Fibroblast of lung (primary cell): Measurements from ENCODE around the gene IGSF21. TPM values are rescaled to one million over a fixed set of nuclear protein-coding genes. Genes with fewer than 3 reads are reported as not detected.

Source experiments
- DNase-seq, 2 donors: peaks; one replicate each; pipeline versions ENCODE4 v3.0.0 to v3.0.0-alpha.2; 2010; ENCODE audit warnings: low read depth in 2 of 2
- H2AFZ ChIP-seq: 2 replicates; pipeline ENCODE4 v1.5.1; 2012; ENCODE audit warnings: low read length, control low read depth, inconsistent platforms
- H3K27ac ChIP-seq: 2 replicates; pipeline ENCODE4 v1.5.1; 2011; ENCODE audit warnings: low read length, control low read depth; ENCODE audit not compliant: insufficient read depth
- H3K27me3 ChIP-seq: 2 replicates; pipeline ENCODE4 v1.5.1; 2011; ENCODE audit warnings: mild to moderate bottlenecking, low read length; ENCODE audit not compliant: control insufficient read depth, insufficient read depth
- H3K36me3 ChIP-seq: 2 replicates; pipeline ENCODE4 v1.5.1; 2011; ENCODE audit warnings: low read length; ENCODE audit not compliant: control insufficient read depth, insufficient read depth
- H3K4me1 ChIP-seq: 2 replicates; pipeline ENCODE4 v1.5.1; 2011; ENCODE audit warnings: low read length; ENCODE audit not compliant: control insufficient read depth, insufficient read depth; ENCODE audit errors: extremely low read depth
- H3K4me2 ChIP-seq: 2 replicates; pipeline ENCODE4 v1.5.1; 2011; ENCODE audit warnings: low read length, control low read depth; ENCODE audit not compliant: insufficient read depth; ENCODE audit errors: extremely low read depth
- H3K4me3 ChIP-seq, 4 experiments: fragments of 200-600 bp in 1 of 4; sonication (generic) in 1 of 4; replicated peaks in 1 of 4; 2 replicates each; pipeline ENCODE4 v1.5.1; 2011 to 2016; ENCODE audit warnings: low read length in 4 of 4, low read depth in 3 of 4, mild to moderate bottlenecking in 3 of 4, control low read depth in 2 of 4, inconsistent platforms in 1 of 4, mixed read lengths in 1 of 4; ENCODE audit not compliant: insufficient read depth in 1 of 4; ENCODE audit errors: control extremely low read depth in 1 of 4
- H3K79me2 ChIP-seq: 2 replicates; pipeline ENCODE4 v1.5.1; 2012; ENCODE audit warnings: mild to moderate bottlenecking, low read length, inconsistent platforms; ENCODE audit not compliant: control insufficient read depth, insufficient read depth
- H3K9ac ChIP-seq: 2 replicates; pipeline ENCODE4 v1.5.1; 2011; ENCODE audit warnings: mild to moderate bottlenecking, low read length, control low read depth; ENCODE audit not compliant: insufficient read depth
- H3K9me3 ChIP-seq: 2 replicates; pipeline ENCODE4 v1.5.1; 2012; ENCODE audit warnings: low read depth, low read length; ENCODE audit not compliant: control insufficient read depth, insufficient read depth
- H4K20me1 ChIP-seq: 2 replicates; pipeline ENCODE4 v1.5.1; 2011; ENCODE audit warnings: low read length; ENCODE audit not compliant: control insufficient read depth, insufficient read depth; ENCODE audit errors: extremely low read depth
- EZH2 ChIP-seq: IDR thresholded peaks from 2 replicates; pipeline ENCODE4 v1.5.1; 2012; ENCODE audit warnings: low read length, control low read depth, mild to moderate bottlenecking; ENCODE audit errors: missing control alignments
- polyA plus RNA-seq, 2 donors: library from polyadenylated mRNA; depleted of rRNA in 1 of 2; stranded (reverse) in 1 of 2; unstranded in 1 of 2; fragments of >200 nt; gene quantifications; 2 replicates each; pipeline ENCODE4 v1.2.1, GENCODE V29; 2011 to 2012; ENCODE audit warnings: missing spikeins in 1 of 2
- total RNA-seq: library from RNA; depleted of rRNA; stranded (reverse); fragments of >200 nt; gene quantifications from 2 replicates; pipeline ENCODE4 v1.2.1, GENCODE V29; 2014
- TF ChIP-seq, protein P1 (sequence below), 2 donors: IDR thresholded peaks in 1 of 2; conservative IDR thresholded peaks in 1 of 2; 1 replicate in 1 of 2; 2 replicates in 1 of 2; pipeline ENCODE4 v1.5.1; 2011 to 2012; ENCODE audit warnings: low read length in 2 of 2, control low read depth in 1 of 2, inconsistent platforms in 1 of 2, low read depth in 1 of 2, mild to moderate bottlenecking in 1 of 2

IGSF21 gene
- total and polyA plus RNA-seq, 2 donors (not counting 1 experiment from before 2014, with no cell fraction given), result not detected

DNA sequence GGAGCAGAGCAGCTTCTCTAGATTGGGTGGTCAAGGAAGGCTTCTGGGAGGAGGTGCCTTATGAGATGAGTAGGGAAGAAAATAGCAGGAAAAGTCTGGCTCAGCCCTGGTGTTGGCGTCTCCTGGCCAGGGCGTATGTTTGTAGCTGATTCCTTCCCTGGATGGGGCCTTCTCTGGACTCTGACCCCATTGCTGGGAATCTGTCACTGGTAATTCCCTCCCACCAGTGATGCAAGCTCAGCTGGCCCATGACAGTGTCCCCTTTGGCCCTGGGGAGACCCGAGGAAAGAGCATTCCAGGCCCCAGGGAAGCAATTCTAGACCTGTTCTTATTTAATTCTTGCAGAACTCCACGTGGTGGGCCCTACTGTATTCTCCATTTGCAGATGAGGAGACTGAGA, 20.7 kb downstream of the IGSF21 start:
- Histone ChIP-seq H2AFZ (no peak overlapping the region), H4K20me1 (no peaks in the 10 kb centered on the region), H3K9ac (no peak overlapping the region), H3K79me2 (no peaks in the 10 kb centered on the region), H3K4me2 (no peak overlapping the region), H3K36me3 (no peaks in the 10 kb centered on the region), H3K9me3 (no peaks in the 10 kb centered on the region), H3K4me1 (no peaks in the 10 kb centered on the region), H3K27ac (no peak overlapping the region), H3K4me3 (no peak overlapping the region), H3K27me3 (no peaks in the 10 kb centered on the region)
- no peak for TF ChIP-seq EZH2
- TF ChIP-seq, protein P1, sequence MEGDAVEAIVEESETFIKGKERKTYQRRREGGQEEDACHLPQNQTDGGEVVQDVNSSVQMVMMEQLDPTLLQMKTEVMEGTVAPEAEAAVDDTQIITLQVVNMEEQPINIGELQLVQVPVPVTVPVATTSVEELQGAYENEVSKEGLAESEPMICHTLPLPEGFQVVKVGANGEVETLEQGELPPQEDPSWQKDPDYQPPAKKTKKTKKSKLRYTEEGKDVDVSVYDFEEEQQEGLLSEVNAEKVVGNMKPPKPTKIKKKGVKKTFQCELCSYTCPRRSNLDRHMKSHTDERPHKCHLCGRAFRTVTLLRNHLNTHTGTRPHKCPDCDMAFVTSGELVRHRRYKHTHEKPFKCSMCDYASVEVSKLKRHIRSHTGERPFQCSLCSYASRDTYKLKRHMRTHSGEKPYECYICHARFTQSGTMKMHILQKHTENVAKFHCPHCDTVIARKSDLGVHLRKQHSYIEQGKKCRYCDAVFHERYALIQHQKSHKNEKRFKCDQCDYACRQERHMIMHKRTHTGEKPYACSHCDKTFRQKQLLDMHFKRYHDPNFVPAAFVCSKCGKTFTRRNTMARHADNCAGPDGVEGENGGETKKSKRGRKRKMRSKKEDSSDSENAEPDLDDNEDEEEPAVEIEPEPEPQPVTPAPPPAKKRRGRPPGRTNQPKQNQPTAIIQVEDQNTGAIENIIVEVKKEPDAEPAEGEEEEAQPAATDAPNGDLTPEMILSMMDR (conservative IDR thresholded peaks at IDR 0.05 in 1 of 2, IDR thresholded peaks at IDR 0.05 in 1 of 2; ENCODE audit: low read depth in 1 of 2, low read length in 2 of 2), result no peak
- no peak for DNase-seq

DNA sequence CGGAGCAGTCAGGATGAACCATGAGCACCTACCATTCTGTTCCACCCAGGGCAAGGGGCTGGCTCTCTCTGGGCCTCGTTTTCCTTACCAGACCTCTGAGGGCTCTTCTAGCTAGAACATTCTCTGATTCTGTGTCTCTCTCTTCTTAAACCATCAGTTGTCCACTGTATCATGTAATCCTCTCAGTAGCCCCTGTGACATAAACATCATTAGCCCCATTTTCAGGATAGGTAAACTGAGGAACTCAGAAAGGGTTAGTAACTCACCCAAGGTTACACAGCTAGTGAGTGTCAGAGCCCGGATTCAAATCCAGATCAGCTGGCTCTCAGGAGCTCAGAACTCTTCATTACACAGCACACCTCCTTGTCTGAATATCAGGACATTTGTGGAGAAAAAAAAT, 22.8 kb downstream of the IGSF21 start:
- DNase-seq, result no peak
- Histone ChIP-seq H3K79me2 (no peaks in the 10 kb centered on the region), H3K9me3 (no peaks in the 10 kb centered on the region), H2AFZ (no peak overlapping the region), H3K27ac (no peak overlapping the region), H3K27me3 (no peaks in the 10 kb centered on the region), H3K4me3 (no peak overlapping the region), H3K4me1 (no peaks in the 10 kb centered on the region), H3K4me2 (no peak overlapping the region), H4K20me1 (no peaks in the 10 kb centered on the region), H3K36me3 (no peaks in the 10 kb centered on the region), H3K9ac (no peak overlapping the region)
- TF ChIP-seq EZH2, result no peak
- TF ChIP-seq, protein P1 (conservative IDR thresholded peaks at IDR 0.05 in 1 of 2, IDR thresholded peaks at IDR 0.05 in 1 of 2; ENCODE audit: low read depth in 1 of 2, low read length in 2 of 2), result no peak

DNA sequence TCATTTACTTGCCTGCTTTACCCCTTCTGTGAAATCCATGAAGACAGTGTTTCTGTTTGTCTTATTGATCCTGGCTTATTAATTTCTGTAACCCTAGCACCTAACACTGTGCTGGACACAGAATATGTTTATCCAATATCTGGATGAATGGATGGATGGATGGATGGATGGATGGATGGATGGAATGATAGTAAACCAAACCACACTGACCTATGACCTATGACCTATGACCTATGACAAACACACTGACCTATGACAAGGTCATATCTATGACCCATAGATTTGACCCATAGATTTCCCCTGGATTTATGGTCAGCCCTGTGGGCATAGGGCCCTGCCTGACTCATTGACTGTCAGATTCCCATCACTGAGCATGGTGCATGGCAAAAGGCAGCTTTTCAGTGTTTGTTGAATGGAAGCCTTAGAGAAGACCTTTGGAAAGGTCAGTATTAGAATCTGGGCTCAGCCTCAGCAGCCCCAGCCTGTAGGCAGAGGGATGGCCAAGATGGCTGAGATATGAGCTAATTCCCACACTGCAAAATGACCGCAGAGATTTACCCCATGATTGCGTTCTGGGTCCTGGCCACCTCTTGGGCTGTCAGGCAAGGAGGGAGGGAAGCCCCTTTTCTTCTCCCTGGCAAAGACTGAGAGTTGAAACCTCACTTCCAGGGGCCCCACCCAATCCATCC, 24.6 kb downstream of the IGSF21 start:
- DNase-seq, result no peak

More for the DNA sequence above, 24.6 kb downstream of the IGSF21 start:
- no peaks in the 10 kb centered on the region for H3K27me3 ChIP-seq
- no peaks in the 10 kb centered on the region for H3K79me2 ChIP-seq
- no peaks in the 10 kb centered on the region for H4K20me1 ChIP-seq
- TF ChIP-seq, protein P1 (conservative IDR thresholded peaks at IDR 0.05 in 1 of 2, IDR thresholded peaks at IDR 0.05 in 1 of 2; ENCODE audit: low read depth in 1 of 2, low read length in 2 of 2), result no peak
- no peak for TF ChIP-seq EZH2
- H2AFZ ChIP-seq, result no peak overlapping the region
- no peak overlapping the region for H3K4me2 ChIP-seq
- no peaks in the 10 kb centered on the region for H3K36me3 ChIP-seq
- no peak overlapping the region for H3K27ac ChIP-seq
- no peaks in the 10 kb centered on the region for H3K4me1 ChIP-seq
- H3K9me3 ChIP-seq, result no peaks in the 10 kb centered on the region
- no peak overlapping the region for H3K9ac ChIP-seq
- H3K4me3 ChIP-seq, result no peak overlapping the region
